Activated T-helper 2 cell treated with anti-CD3 and anti-CD28 coated beads, Interferon-gamma antibody, Interleukin-2, Interleukin-4, amounts not matched to agents 10 μg/mL and 5 μg/mL and 100 μg/mL, durations not matched to agents 14 hours and 24 hours and 36 hours (primary cell): Measurements from ENCODE around the gene DEFB125. TPM values are rescaled to one million over a fixed set of nuclear protein-coding genes. Genes with fewer than 3 reads are reported as not detected.

Experiments
- DNase-seq: peaks from one replicate; pipeline ENCODE4 v3.0.0; 2021; ENCODE audit warnings: low spot score
- H3K27ac Mint-ChIP-seq: one replicate; pipeline ENCODE4 v1.8.0; 2021; ENCODE audit warnings: mixed read lengths
- H3K27me3 Mint-ChIP-seq: one replicate; pipeline ENCODE4 v1.8.0; 2021; ENCODE audit warnings: low read depth, mixed read lengths
- H3K36me3 Mint-ChIP-seq: one replicate; pipeline ENCODE4 v1.8.0; 2021; ENCODE audit warnings: low read depth, mixed read lengths
- H3K4me1 Mint-ChIP-seq: one replicate; pipeline ENCODE4 v1.8.0; 2021; ENCODE audit warnings: low read depth, mixed read lengths
- H3K4me3 Mint-ChIP-seq: one replicate; pipeline ENCODE4 v1.8.0; 2021; ENCODE audit warnings: low read depth, mild to moderate bottlenecking, moderate library complexity, mixed read lengths
- H3K9me3 Mint-ChIP-seq: one replicate; pipeline ENCODE4 v1.8.0; 2021; ENCODE audit warnings: mixed read lengths
- intact Hi-C: fragments of 100-400 bp; cut with micrococcal nuclease; formaldehyde crosslinking; loops from one replicate; pipeline ENCODE4 v1.15.1; 2023
- total RNA-seq: library from RNA; stranded (reverse); gene quantifications from 2 replicates; pipeline ENCODE4 v1.2.3, GENCODE V29; 2022

The DEFB125 gene
- total RNA-seq, result not detected in 2 replicates

- Mint-ChIP-seq H3K4me3 (no peak within 1 kb of the TSS), H3K4me1 (no peaks in the 10 kb centered on the region), H3K9me3 (no peaks in the 10 kb centered on the region), H3K36me3 (no peaks in the 10 kb centered on the region), H3K27me3 (peaks cover 20% of the 10 kb centered on the region), H3K27ac (no peak within 1 kb of the TSS)
- DNase-seq, result no peak
- intact Hi-C loops, result no loop called here
Measured at GRCh38 chr20:87401-87800, at the start of gene DEFB125. Gene DEFB125, plus strand, starts transcription at chr20:87672. Its CDS starts 38 bp downstream, at chr20:87710.

GRCh38 chr20:60035-60918 is 27.2 kb upstream of the DEFB125 start:
- Mint-ChIP-seq H3K9me3 (no peaks in the 10 kb centered on the region), H3K27ac (no peak overlapping the region), H3K4me3 (no peak overlapping the region), H3K36me3 (no peaks in the 10 kb centered on the region), H3K27me3 (no peaks in the 10 kb centered on the region), H3K4me1 (no peaks in the 10 kb centered on the region)
- no peak for DNase-seq
- intact Hi-C loops, result no loop called here

- H3K27me3 Mint-ChIP-seq, result no peaks in the 10 kb centered on the region
- H3K4me3 Mint-ChIP-seq, result no peak overlapping the region
- intact Hi-C loops, result no loop called here
- no peak for DNase-seq
- H3K27ac Mint-ChIP-seq, result no peak overlapping the region
- no peaks in the 10 kb centered on the region for H3K9me3 Mint-ChIP-seq
- no peaks in the 10 kb centered on the region for H3K4me1 Mint-ChIP-seq
- no peaks in the 10 kb centered on the region for H3K36me3 Mint-ChIP-seq
Measured at GRCh38 chr20:61230-61629, 26.2 kb upstream of the DEFB125 start.

- Mint-ChIP-seq H3K27me3 (no peaks in the 10 kb centered on the region), H3K9me3 (no peaks in the 10 kb centered on the region), H3K4me1 (no peaks in the 10 kb centered on the region), H3K36me3 (no peaks in the 10 kb centered on the region), H3K4me3 (no peak overlapping the region), H3K27ac (no peak overlapping the region)
- intact Hi-C loops, result no loop called here
- DNase-seq, result no peak
Measured at GRCh38 chr20:61757-62156, 25.7 kb upstream of the DEFB125 start.

- Mint-ChIP-seq H3K9me3 (no peaks in the 10 kb centered on the region), H3K27me3 (no peaks in the 10 kb centered on the region), H3K27ac (no peak overlapping the region), H3K36me3 (no peaks in the 10 kb centered on the region), H3K4me1 (no peaks in the 10 kb centered on the region), H3K4me3 (no peak overlapping the region)
- intact Hi-C loops, result no loop called here
- no peak for DNase-seq
Measured at GRCh38 chr20:62487-62886, 25.0 kb upstream of the DEFB125 start.

- H3K4me3 Mint-ChIP-seq, result no peak overlapping the region
- DNase-seq, result no peak
- H3K27ac Mint-ChIP-seq, result no peak overlapping the region
- intact Hi-C loops, result no loop called here
- H3K4me1 Mint-ChIP-seq, result no peaks in the 10 kb centered on the region
- no peaks in the 10 kb centered on the region for H3K9me3 Mint-ChIP-seq
- peaks cover 1% of the 10 kb centered on the region for H3K27me3 Mint-ChIP-seq
- H3K36me3 Mint-ChIP-seq, result no peaks in the 10 kb centered on the region
Measured at GRCh38 chr20:64026-64603, 23.4 kb upstream of the DEFB125 start.

- Mint-ChIP-seq H3K4me3 (no peak overlapping the region), H3K36me3 (no peaks in the 10 kb centered on the region), H3K27me3 (peaks cover 3% of the 10 kb centered on the region), H3K27ac (no peak overlapping the region), H3K4me1 (no peaks in the 10 kb centered on the region), H3K9me3 (no peaks in the 10 kb centered on the region)
- intact Hi-C loops, result no loop called here
- DNase-seq, result no peak
Measured at GRCh38 chr20:64766-65322, 22.6 kb upstream of the DEFB125 start.

- H3K36me3 Mint-ChIP-seq, result no peaks in the 10 kb centered on the region
- no peak for DNase-seq
- H3K4me3 Mint-ChIP-seq, result no peak overlapping the region
- no peaks in the 10 kb centered on the region for H3K4me1 Mint-ChIP-seq
- no peak overlapping the region for H3K27ac Mint-ChIP-seq
- H3K9me3 Mint-ChIP-seq, result no peaks in the 10 kb centered on the region
- H3K27me3 Mint-ChIP-seq, result peaks cover 19% of the 10 kb centered on the region
- intact Hi-C loops, result no loop called here
Measured at GRCh38 chr20:77231-77630, 10.2 kb upstream of the DEFB125 start.

GRCh38 chr20:78338-78737 is 9.1 kb upstream of the DEFB125 start:
- Mint-ChIP-seq H3K27ac (no peak overlapping the region), H3K36me3 (no peaks in the 10 kb centered on the region), H3K9me3 (no peaks in the 10 kb centered on the region), H3K4me3 (no peak overlapping the region), H3K27me3 (peaks cover 19% of the 10 kb centered on the region), H3K4me1 (no peaks in the 10 kb centered on the region)
- intact Hi-C loops, result no loop called here
- DNase-seq, result no peak

GRCh38 chr20:79565-79964 is 7.9 kb upstream of the DEFB125 start:
- Mint-ChIP-seq H3K27me3 (peaks cover 20% of the 10 kb centered on the region), H3K27ac (no peak overlapping the region), H3K4me1 (no peaks in the 10 kb centered on the region), H3K9me3 (no peaks in the 10 kb centered on the region), H3K36me3 (no peaks in the 10 kb centered on the region), H3K4me3 (no peak overlapping the region)
- intact Hi-C loops, result no loop called here
- no peak for DNase-seq

- Mint-ChIP-seq H3K4me3 (no peak overlapping the region), H3K9me3 (peaks cover 9% of the 10 kb centered on the region), H3K27me3 (peaks cover 19% of the 10 kb centered on the region), H3K27ac (no peak overlapping the region), H3K36me3 (no peaks in the 10 kb centered on the region), H3K4me1 (no peaks in the 10 kb centered on the region)
- DNase-seq, result no peak
- intact Hi-C loops, result no loop called here
Measured at GRCh38 chr20:90651-91050, 3.2 kb downstream of the DEFB125 start.

- Mint-ChIP-seq H3K27ac (no peak overlapping the region), H3K4me1 (no peaks in the 10 kb centered on the region), H3K27me3 (peaks cover 16% of the 10 kb centered on the region)
Measured at GRCh38 chr20:93641-94040, 6.2 kb downstream of the DEFB125 start.

GRCh38 chr20:95215-95614 is 7.7 kb downstream of the DEFB125 start:
- DNase-seq, result no peak
- H3K27ac Mint-ChIP-seq, result no peak overlapping the region
- no peak overlapping the region for H3K4me3 Mint-ChIP-seq
- no peaks in the 10 kb centered on the region for H3K36me3 Mint-ChIP-seq
- intact Hi-C loops, result no loop called here
- H3K27me3 Mint-ChIP-seq, result peaks cover 13% of the 10 kb centered on the region
- H3K9me3 Mint-ChIP-seq, result peaks cover 25% of the 10 kb centered on the region
- no peaks in the 10 kb centered on the region for H3K4me1 Mint-ChIP-seq

More at GRCh38 chr20:93641-94040, 6.2 kb downstream of the DEFB125 start:
- Mint-ChIP-seq H3K9me3 (peaks cover 25% of the 10 kb centered on the region), H3K36me3 (no peaks in the 10 kb centered on the region), H3K4me3 (no peak overlapping the region)
- intact Hi-C loops, result no loop called here
- DNase-seq, result no peak
